ENCODE data around the gene ZSCAN5C.

DNA sequence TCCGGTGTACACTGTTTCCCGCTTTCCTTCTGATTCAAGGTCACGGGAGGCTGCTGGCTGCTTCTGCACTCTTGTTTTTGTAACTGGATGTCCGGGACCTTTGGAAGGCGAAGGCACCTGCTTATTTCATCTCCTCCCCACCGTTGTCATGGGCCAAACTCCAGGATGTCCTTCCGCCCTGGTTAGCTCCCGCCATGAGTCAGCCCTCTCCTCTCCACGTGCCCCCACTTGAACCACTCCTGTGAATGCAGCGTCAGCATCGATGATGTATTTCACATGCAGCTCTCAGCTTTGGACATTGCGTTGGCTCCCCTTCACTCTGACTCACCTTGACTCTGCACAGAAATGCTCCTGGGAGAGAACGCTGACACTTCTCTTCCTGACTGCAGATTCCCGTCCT, 31.8 kb upstream of the ZSCAN5C start:
- TF ChIP-seq, protein P1, sequence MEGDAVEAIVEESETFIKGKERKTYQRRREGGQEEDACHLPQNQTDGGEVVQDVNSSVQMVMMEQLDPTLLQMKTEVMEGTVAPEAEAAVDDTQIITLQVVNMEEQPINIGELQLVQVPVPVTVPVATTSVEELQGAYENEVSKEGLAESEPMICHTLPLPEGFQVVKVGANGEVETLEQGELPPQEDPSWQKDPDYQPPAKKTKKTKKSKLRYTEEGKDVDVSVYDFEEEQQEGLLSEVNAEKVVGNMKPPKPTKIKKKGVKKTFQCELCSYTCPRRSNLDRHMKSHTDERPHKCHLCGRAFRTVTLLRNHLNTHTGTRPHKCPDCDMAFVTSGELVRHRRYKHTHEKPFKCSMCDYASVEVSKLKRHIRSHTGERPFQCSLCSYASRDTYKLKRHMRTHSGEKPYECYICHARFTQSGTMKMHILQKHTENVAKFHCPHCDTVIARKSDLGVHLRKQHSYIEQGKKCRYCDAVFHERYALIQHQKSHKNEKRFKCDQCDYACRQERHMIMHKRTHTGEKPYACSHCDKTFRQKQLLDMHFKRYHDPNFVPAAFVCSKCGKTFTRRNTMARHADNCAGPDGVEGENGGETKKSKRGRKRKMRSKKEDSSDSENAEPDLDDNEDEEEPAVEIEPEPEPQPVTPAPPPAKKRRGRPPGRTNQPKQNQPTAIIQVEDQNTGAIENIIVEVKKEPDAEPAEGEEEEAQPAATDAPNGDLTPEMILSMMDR (conservative IDR thresholded peaks at IDR 0.05): no peak
- TF ChIP-seq ZFX (IDR thresholded peaks at IDR 0.05): no peak

All from C4-2B (cell line).